GM11168 (cell line): ENCODE data around the gene SS18.

Experiments used
- in situ Hi-C: fragments of 300-500 bp; cut with MboI; formaldehyde crosslinking; loops from one replicate; pipeline ENCODE4 v1.12.0; 2022; ENCODE audit warnings: low sequenced_read_pairs; ENCODE audit not compliant: unreplicated experiment

Gene SS18

GRCh38 chr18:26074246-26074645 lies 16.2 kb downstream of the SS18 start:
- in situ Hi-C loops, result no loop called here

DNA sequence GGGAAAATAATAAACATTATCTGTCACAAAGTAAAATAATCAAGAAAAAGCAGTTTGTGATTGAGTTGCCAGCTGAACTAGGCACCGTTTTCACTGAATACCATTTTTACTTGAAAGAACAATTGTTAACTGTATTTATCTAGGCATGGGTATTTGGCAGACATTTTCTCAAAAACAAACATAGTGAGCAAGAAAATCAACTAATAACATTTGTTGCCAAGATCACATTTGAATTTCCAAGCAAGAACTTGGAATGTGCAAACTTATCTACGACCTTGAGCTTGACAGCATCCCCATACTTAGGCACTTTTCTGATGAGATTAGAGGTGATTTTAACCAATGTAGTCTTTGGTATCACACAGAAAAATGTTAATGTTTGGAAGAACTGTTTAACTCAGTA lies 16.7 kb downstream of the SS18 start:
- in situ Hi-C loops, result no loop called here

GRCh38 chr18:26071725-26072124 lies 18.7 kb downstream of the SS18 start:
- in situ Hi-C loops, result no loop called here

- in situ Hi-C loops, result no loop called here
These were observed 19.4 kb downstream of the SS18 start for GRCh38 chr18:26071020-26071419.

- in situ Hi-C loops, result no loop called here
These were observed 31.1 kb downstream of the SS18 start for GRCh38 chr18:26059357-26059756.

GRCh38 chr18:26057344-26057773 lies 33.1 kb downstream of the SS18 start:
- in situ Hi-C loops, result no loop called here

- in situ Hi-C loops, result no loop called here
These were observed 34.1 kb downstream of the SS18 start for GRCh38 chr18:26056291-26056690.

- in situ Hi-C loops, result no loop called here
These were observed 37.9 kb downstream of the SS18 start for GRCh38 chr18:26052505-26052904.

DNA sequence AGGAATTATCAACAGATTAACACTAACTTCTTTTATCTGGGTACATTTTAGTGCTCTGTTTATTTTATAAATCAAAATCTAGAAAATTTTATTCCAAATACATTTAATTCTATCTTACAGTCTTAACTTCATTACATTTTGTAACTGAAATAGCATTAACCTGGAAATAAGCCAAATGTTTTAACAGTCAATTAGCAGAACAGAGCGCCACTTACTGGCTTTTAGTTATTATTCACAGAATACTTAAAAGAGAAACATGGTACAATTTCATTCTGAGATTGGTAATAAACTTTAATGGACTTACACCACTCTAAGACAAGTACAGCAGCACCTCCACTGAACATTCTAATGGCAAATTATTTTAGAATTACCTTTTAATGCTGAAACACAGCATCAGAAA lies 38.6 kb downstream of the SS18 start:
- in situ Hi-C loops, result no loop called here

- in situ Hi-C loops, result no loop called here
These were observed 43.9 kb downstream of the SS18 start for GRCh38 chr18:26046419-26047077.

DNA sequence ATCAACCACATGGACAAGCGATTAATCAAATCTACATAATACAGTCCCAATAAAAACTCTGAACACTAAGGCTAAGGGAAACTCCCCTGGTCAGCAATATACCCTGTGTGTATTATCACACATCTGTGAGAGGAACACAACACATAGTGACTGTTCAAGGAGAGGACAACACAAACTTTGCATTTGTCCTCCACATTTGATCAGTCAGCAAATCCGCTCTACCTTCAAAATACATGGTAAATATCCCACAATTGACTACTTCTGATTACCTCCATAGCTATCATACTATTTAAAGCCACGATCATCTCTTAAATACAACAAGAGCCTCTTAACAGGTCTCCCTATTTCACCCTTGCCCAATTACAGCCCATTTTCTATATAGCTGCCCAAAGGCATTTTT lies 45.6 kb downstream of the SS18 start:
- in situ Hi-C loops, result no loop called here

DNA sequence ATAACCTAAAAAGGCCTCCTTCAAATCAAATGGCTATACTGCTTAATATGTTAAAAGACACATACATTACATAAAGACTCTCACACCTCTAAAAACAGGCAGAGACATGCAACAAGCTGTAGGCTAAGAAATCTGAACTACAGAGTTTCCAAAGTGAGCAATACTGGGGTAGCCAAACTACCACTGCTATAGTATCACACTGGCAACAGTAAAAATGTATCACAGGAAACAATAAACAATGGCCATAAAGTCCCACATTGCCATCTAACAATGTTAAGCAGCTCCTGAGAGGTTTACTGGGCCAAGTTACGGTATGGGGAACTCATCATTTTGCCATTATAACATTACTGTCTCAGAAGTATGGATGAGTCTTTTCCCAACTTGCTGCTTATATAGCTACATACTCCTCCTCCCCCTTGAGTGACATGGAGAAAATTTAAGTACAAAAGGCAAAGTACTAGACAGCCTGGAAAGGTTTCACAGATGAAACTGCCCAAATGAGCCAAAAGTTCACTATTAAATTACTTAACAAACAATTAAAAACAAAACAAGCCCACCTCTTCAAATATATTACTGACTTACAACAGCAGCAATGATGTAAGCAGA lies 50.3 kb downstream of the SS18 start:
- in situ Hi-C loops, result no loop called here

DNA sequence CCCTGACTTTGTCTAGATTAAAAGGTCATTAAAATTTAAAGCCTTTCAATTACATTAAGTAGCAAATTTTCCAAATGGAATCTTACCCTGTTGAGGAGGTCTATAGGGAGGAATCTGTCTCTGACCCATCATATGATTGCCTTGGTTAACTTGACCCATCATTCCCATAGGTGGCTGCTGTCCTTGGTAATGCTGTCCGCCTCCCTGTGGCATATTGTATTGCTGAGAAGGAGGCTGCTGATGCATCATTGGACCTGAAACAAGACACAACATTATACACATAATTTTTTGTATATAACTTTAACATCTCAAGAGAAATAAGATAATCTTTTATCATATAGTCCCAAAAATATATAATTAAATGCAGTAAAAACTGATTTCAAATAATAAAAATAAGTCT lies 51.2 kb downstream of the SS18 start:
- in situ Hi-C loops, result no loop called here

GRCh38 chr18:26036635-26037034 lies 53.8 kb downstream of the SS18 start:
- in situ Hi-C loops, result no loop called here

DNA sequence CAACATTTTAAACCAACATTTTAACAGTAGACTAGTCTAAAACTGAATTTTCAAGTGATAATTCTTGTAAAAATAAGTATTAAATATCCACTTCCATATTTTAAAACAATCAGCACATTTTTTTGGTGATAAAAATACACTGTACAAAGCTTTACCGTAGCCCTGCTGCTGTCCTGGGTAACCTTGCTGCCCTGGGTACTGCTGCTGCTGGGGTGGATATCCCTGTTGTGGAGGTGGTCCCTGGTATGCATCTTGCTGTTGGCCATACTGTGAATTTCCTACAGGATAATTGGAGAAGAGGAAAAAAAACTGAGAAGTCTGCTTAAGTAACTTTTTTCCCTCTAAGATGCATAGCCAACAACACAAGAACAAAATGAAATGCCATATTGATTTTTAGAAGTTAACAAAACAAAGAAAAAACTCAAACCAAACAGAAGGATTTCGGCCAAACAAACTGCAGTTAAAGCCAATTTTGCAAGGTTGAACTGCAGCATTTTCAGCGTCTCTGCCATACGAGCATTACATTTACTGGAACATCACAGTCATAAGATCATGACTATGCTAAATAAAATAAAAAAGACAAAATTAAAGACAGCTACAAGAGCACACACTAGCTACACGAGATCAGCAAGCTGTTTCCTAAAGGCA lies 55.4 kb downstream of the SS18 start:
- in situ Hi-C loops, result no loop called here

DNA sequence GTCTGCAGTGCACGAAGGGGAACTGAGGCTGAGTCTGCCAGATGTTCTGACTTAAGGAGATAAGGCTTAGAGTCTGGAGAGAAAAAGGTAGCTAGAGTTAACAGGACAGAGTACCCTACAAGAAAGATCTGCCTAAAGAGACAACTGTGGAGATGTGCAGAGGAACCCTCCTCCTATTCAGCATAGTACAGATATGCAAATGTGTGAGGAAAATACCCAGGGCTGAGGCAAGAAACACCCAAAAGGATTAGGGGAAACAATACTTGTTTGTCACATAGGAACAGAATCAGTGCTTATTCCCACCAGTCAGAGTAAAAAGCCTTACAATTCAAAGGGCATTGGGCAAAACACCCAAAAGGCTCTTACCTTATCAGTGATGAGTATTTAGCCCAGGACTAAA lies 67.8 kb downstream of the SS18 start:
- in situ Hi-C loops, result no loop called here

DNA sequence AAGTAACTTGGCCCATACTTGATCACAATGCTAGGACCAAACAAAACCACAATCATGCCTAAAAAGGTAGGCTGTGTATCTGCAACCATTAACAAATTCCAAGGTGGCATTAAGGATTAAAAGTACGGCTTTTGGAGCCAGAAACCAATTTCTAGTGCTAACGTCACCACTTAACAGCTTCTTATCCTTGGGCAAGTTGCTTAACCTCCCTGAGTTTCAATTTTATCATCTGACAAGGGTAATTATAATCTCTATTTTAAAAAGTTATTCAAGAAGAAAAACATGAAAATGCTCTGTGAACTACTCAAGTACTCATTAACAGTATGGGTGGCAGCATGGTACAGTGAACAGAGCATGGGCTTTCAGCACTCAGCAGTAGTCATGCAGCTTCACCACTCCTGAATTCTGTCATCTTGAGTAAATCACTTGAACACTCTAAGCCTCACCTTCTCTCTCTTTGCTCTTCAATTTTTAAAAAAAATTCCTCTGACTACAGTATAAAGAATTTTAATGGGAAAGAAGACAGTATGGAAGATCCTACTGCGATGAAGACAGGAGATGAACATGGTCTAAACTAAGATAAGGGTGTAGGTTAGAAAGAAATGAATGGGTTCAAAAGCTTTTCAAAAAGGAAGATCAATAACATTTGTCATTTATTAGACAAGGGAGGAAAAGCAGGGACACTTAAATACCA lies 69.2 kb downstream of the SS18 start:
- in situ Hi-C loops, result no loop called here

DNA sequence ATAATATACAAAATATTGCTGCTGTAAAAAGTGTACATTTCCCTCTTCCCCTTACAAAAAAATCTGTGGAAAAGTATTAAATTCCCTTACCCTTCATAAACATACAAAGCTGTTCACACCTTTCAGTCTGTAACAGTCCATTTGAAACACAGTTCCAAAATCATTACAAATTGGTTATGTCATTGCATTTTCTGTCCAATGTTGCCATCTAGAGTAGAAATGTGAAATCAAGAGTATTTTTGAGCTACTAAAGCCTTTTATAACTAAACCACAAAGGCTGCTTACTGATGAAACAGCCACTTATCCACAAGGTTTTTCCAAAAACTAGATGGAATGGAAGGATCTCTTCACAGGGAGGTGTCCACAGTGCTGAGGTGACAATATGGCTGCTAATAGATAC lies 72.5 kb downstream of the SS18 start:
- in situ Hi-C loops, result no loop called here

- in situ Hi-C loops, result no loop called here
These were observed 76.0 kb downstream of the SS18 start for GRCh38 chr18:26014462-26014861.

GRCh38 chr18:26008619-26009018 lies 81.8 kb downstream of the SS18 start:
- in situ Hi-C loops, result no loop called here

- in situ Hi-C loops, result no loop called here
These were observed 82.3 kb downstream of the SS18 start for GRCh38 chr18:26008096-26008495.
